SH-SY5Y (cell line): Measurements from ENCODE around the gene MSI1.

Source experiments
- GATA2 ChIP-seq: IDR thresholded peaks from 2 replicates; pipeline ENCODE4 v1.6.1; 2011; ENCODE audit warnings: mild to moderate bottlenecking, low read depth, low read length
- GATA3 ChIP-seq: IDR thresholded peaks from 2 replicates; pipeline ENCODE4 v1.6.1; 2011; ENCODE audit warnings: low read depth, mild to moderate bottlenecking, low read length, moderate library complexity

Gene MSI1

GRCh38 chr12:120353136-120353535, 15.8 kb downstream of the MSI1 start:
- TF ChIP-seq GATA2: no peak
- no peak for TF ChIP-seq GATA3

GRCh38 chr12:120352117-120352516, 16.8 kb downstream of the MSI1 start:
- TF ChIP-seq GATA2: no peak
- no peak for TF ChIP-seq GATA3

GRCh38 chr12:120350576-120351350, 18.2 kb downstream of the MSI1 start:
- TF ChIP-seq GATA3: no peak
- no peak for TF ChIP-seq GATA2

DNA sequence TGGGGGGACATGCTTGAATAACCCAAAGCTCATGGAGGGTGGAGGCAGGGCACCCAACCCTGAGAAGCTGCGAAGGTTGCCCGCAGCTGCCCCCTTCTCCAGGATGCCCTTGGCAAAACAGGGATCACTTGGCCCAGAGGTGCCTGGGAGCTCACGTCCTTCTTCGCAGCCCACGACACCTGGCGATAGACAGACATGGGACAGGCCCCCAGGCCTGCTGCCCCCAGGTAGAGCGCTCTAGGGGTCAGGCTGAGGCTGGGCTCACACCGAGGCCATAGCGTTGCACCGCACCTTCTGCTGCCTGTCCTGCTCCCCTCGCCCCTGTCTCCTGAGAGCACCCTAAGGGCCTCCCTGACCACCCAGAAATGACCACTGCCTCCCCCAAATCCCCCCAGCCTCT, 21.2 kb downstream of the MSI1 start:
- TF ChIP-seq GATA2 (no peak), GATA3 (no peak)

DNA sequence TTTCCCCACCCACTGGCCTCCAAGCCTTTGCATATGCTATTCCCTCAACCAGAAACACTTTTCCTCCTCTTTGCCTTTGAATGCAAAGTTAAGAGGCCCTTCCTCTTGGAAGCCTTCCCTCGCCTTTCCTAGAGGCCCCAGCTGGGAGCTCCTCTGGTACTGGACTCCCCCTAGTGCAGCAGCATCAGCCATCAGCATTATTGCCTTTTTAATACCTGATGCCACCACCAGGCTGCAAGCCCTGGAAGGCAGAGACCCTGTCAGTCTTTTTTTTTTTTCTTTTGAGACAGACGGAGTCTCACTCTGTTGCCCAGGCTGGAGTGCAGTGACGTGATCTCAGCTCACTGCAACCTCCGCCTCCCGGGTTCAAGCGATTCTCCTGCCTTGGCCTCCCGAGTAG, 22.3 kb downstream of the MSI1 start:
- TF ChIP-seq GATA3 (no peak), GATA2 (no peak)

- no peak for TF ChIP-seq GATA2
- no peak for TF ChIP-seq GATA3
Observed at GRCh38 chr12:120346031-120346430, 22.9 kb downstream of the MSI1 start.

DNA sequence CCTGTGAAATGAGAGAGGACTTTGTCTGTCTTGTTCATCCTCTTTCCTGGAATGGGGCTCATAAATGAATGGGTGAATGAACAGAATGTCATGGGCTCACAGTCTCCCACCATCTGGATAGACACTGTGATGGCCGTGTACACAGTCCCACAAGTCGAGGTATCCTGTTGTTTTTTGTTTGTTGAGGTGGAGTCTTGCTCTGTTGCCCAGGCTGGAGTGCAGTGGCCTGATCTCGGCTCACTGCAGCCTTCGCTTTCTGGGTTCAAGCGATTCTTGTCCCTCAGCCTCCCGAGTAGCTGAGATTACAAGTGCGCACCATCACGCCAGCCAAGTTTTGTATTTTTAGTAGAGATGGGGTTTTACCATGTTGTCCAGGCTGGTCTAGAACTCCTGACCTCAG, 25.3 kb downstream of the MSI1 start:
- TF ChIP-seq GATA2 (no peak), GATA3 (no peak)

DNA sequence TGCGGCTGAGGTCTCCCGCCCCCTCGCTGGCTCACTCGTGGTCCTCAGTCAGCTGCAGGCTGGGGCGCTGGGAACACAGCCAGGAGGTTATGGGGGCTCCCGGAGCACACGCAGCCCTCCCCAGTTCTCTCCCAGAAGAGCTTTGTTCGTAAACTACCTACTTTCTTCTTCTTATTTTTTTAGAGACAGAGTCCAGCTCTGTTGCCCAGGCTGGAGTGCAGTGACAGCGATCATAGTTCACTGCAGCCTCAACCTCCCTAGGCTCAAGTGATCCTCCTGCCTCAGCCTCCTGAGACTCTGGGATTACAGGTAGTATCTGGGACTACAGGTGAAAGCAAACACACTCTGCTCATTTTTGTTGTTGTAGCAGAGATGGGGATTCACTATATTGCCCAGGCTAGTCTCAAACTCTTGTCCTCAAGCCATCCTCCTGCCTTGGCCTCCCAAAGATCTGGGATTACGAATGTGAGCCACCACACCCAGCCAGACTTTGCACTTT, 25.9 kb downstream of the MSI1 start:
- TF ChIP-seq GATA2 (no peak), GATA3 (no peak)

DNA sequence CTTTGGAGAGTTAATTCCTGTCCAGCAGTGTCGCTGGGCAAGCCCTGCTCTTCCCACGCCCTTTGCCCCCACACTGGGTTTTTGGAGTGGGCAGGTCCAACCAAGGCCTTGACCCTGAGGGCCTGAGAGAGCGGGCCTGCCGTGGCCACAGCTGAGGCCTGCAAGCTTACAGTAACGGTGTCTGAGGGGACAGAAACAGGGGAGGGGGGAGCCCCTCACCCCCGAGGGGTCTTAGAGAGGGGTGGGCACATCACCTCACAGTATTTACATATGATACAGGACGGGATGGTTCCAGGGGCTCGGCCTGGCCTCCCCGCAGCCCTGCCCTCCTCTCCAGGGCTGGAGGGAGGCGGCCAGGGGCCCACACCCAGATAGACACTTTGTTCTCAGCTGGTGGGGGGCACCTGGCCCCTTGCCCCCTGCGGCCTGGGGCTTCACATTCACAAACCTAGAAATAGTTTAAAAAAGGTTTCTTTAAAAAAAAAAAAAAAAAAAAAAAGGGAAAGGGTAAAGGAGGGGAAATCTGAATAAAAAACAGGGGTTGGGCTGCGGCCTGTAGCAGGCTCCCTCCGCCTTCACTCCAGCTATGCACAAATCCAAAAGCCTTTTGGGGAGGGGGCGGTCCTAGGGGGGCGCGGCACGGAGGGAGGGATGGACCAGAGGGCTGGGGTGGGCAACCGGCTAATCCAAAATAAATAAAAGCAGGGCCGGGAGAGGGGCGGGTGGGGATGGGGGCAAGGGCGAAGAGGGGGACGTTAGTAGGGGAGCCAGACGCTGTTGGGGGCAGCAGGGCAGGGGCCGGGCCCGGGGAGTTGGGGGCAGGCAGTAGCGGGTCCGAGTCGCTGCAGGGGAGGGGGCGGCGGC, 26.6 kb downstream of the MSI1 start:
- TF ChIP-seq GATA3 (no peak), GATA2 (no peak)

DNA sequence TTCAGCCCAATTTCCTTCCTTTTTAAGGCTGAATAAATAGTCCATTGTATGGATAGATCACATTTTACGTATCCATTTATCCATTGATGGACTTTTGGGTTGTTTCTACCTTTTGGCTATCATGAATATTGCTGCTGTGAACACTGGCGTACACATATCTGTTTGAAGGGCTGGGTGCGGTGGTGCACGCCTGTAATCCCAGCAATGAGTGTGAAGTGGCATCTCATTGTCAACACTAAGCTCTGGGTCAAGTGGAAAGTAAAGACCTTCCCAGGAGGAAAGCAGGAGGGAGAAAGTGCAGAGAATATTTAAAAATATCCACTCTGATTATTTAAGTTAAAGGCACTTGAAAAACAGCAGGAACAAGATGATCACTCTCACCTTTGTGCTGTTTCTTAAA, 29.7 kb downstream of the MSI1 start:
- TF ChIP-seq GATA3 (no peak), GATA2 (no peak)

DNA sequence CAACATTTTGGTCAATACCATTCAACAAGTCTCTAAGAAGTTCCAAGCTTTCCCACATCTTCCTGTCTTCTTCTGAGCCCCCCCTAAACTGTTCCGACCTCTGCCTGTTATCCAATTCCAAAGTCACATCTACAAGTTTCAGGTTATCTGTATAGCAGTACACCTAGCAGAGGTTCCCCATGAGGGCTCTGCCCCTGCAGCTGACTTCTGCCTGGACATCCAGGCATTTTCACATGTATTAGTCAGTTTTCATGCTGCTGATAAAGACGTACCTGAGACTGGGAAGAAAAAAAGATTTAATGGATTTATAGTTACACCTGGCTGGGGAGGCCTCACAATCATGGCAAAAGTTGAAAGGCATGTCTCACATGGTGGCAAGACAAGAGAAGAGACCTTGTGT, 31.2 kb downstream of the MSI1 start:
- TF ChIP-seq GATA2 (no peak), GATA3 (no peak)

DNA sequence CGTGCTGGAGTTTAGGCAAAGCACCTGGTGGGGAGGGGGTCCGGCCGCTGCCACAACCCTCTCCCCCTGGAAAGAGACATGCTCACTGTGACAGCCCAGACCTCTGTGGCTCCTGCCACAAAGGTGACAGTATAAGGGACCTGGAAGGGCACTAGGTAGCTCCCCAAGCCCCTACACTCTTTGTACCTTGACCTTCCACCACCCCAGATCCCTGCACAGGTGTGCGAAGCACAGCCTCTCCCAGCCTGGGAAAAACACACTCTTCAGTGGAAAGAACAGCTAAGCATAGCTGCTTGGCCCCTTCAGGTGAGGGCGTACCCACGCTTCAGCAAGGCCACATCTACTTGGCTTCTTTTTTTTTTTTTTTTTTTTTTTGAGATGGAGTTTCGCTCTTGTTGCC, 36.4 kb downstream of the MSI1 start:
- TF ChIP-seq GATA3: no peak
- TF ChIP-seq GATA2: no peak

DNA sequence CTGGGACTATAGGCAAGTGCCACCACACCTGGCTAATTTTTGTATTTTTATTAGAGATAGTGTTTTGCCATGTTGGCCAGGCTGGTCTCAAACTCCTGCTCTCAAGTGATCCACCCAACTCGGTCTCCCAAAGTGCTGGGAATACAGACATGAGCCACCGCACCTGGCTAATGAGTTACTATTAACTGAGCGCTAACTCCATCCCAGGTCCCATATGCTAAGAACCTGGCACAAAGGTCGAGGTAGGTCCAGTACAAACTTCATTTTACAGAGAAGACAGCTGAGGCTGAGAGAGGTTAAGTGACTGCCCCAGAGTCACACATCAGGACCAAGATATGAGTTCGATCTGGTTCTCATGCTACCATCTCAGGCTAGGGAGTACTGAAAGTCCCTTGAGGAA, 36.9 kb downstream of the MSI1 start:
- TF ChIP-seq GATA3: no peak

DNA sequence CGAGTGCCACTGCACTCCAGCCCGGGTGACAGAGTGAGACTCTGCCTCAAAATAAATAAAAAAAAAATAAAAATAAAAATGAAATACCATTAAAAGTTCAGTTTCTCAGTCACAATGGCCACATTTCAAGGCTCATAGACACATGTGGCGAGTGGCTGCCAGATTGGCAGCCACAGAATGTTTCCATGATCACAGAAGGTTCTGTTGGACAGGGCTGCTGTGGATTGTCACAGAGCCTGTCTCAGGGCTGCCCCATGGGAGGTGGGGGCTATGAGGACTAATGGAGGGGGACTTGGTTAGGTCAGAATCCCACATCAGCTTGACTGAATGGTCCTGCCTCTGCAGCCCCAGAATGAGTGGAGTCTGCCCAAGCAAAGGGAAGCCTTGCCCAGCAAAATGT, 37.6 kb downstream of the MSI1 start:
- TF ChIP-seq GATA3: no peak
- TF ChIP-seq GATA2: no peak

DNA sequence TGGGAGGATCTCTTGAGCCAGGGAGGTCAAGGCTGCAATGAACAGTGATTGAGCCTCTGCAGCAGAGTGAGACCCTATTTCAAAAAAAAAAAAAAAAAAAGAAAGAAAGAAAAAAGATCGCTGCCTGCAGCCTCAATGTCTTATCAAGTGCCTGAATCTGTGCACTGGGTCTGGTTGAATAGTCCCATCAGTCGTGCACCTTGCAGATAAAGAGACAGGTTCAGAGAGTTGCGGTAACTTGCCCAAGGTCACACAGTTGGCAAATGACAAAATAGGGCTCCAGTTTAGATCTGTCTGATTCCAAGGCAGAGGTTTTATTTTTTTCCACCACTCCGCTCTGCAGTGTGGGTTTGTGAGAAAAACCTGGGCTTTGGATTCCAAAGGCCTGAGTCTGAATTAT, 40.7 kb downstream of the MSI1 start:
- no peak for TF ChIP-seq GATA3
- TF ChIP-seq GATA2: peak; percentile 47; the same call in 1 of the 2 replicates

- TF ChIP-seq GATA3: no peak
- no peak for TF ChIP-seq GATA2
Observed at GRCh38 chr12:120327593-120327992, 41.4 kb downstream of the MSI1 start, which contains the start of gene PLA2G1B. Gene PLA2G1B (minus strand): TSS chr12:120327779. CDS start chr12:120327753, 26 bp downstream.

GRCh38 chr12:120324841-120325417, 44.0 kb downstream of the MSI1 start:
- TF ChIP-seq GATA2: no peak
- no peak for TF ChIP-seq GATA3
